Osteoblast (primary cell): ENCODE results near the gene SOX21. TPM values are rescaled to one million over a fixed set of nuclear protein-coding genes. Genes with fewer than 3 reads are reported as not detected.

Experiments
- DNase-seq: peaks from one replicate; pipeline ENCODE4 v3.0.0; 2011; ENCODE audit warnings: low spot score, mixed read lengths; ENCODE audit not compliant: insufficient read length; ENCODE audit errors: missing footprints
- H2AFZ ChIP-seq: 2 replicates; pipeline ENCODE4 v1.6.0; 2011; ENCODE audit warnings: mild to moderate bottlenecking, low read length
- H3K27ac ChIP-seq: 2 replicates; pipeline ENCODE4 v1.5.1; 2011; ENCODE audit warnings: mild to moderate bottlenecking, low read depth, low read length, moderate library complexity
- H3K27me3 ChIP-seq: 2 replicates; pipeline ENCODE4 v1.6.0; 2012; ENCODE audit warnings: mild to moderate bottlenecking, control low read depth, inconsistent platforms, low read length, moderate library complexity; ENCODE audit not compliant: insufficient read depth
- H3K36me3 ChIP-seq: 2 replicates; pipeline ENCODE4 v1.5.1; 2011; ENCODE audit warnings: mild to moderate bottlenecking, low read length, control low read depth, moderate library complexity; ENCODE audit not compliant: insufficient read depth
- H3K4me1 ChIP-seq: 2 replicates; pipeline ENCODE4 v1.5.1; 2011; ENCODE audit warnings: mild to moderate bottlenecking, low read length, control low read depth, moderate library complexity; ENCODE audit not compliant: insufficient read depth
- H3K4me2 ChIP-seq: 2 replicates; pipeline ENCODE4 v1.6.0; 2011; ENCODE audit warnings: mild to moderate bottlenecking, low read length; ENCODE audit not compliant: insufficient read depth
- H3K4me3 ChIP-seq: fragments of 200-600 bp; sonication (generic); 3 replicates; pipeline ENCODE4 v1.5.1; 2012; ENCODE audit warnings: mild to moderate bottlenecking, low read length, inconsistent platforms; ENCODE audit not compliant: insufficient read depth
- H3K79me2 ChIP-seq: 2 replicates; pipeline ENCODE4 v1.6.0; 2012; ENCODE audit warnings: mild to moderate bottlenecking, low read length, control low read depth, inconsistent platforms; ENCODE audit not compliant: insufficient read depth
- H3K9me3 ChIP-seq: 2 replicates; pipeline ENCODE4 v1.5.1; 2011; ENCODE audit warnings: low read depth, low read length, control low read depth
- H4K20me1 ChIP-seq: 2 replicates; pipeline ENCODE4 v1.6.0; 2012; ENCODE audit warnings: mild to moderate bottlenecking, low read length, control low read depth; ENCODE audit not compliant: insufficient read depth
- CTCF ChIP-seq: IDR thresholded peaks from 2 replicates; pipeline ENCODE4 v1.5.1; 2011; ENCODE audit warnings: mild to moderate bottlenecking, low read depth, low read length, moderate library complexity; ENCODE audit errors: extremely low read depth
- total RNA-seq: library from RNA; depleted of rRNA; stranded (reverse); fragments of >200 nt; gene quantifications from 2 replicates; pipeline ENCODE4 v1.2.3, GENCODE V29; 2012

The SOX21 gene
- total RNA-seq, 1 donor = not detected

GRCh38 chr13:94672400-94672799, 39.9 kb downstream of the SOX21 start:
- H2AFZ ChIP-seq = no peak overlapping the region
- no peak overlapping the region for H3K4me2 ChIP-seq
- DNase-seq = no peak
- no peaks in the 10 kb centered on the region for H3K9me3 ChIP-seq
- no peaks in the 10 kb centered on the region for H3K4me1 ChIP-seq
- H3K27me3 ChIP-seq = peaks cover 10% of the 10 kb centered on the region
- no peak for TF ChIP-seq CTCF
- H3K4me3 ChIP-seq = no peak overlapping the region
- H3K79me2 ChIP-seq = no peaks in the 10 kb centered on the region
- no peaks in the 10 kb centered on the region for H4K20me1 ChIP-seq
- H3K36me3 ChIP-seq = no peaks in the 10 kb centered on the region
- H3K27ac ChIP-seq = no peak overlapping the region

- Histone ChIP-seq H3K4me2 (no peak overlapping the region), H4K20me1 (no peaks in the 10 kb centered on the region), H3K4me1 (no peaks in the 10 kb centered on the region), H3K9me3 (no peaks in the 10 kb centered on the region), H3K27me3 (peaks cover 38% of the 10 kb centered on the region), H3K27ac (no peak overlapping the region), H3K36me3 (no peaks in the 10 kb centered on the region), H2AFZ (no peak overlapping the region), H3K4me3 (no peak overlapping the region), H3K79me2 (no peaks in the 10 kb centered on the region)
- no peak for TF ChIP-seq CTCF
- DNase-seq = no peak
Observed at GRCh38 chr13:94667190-94667589, 45.2 kb downstream of the SOX21 start.

GRCh38 chr13:94666065-94666464, 46.3 kb downstream of the SOX21 start:
- Histone ChIP-seq H3K79me2 (no peaks in the 10 kb centered on the region), H3K4me2 (no peak overlapping the region), H3K27me3 (peaks cover 49% of the 10 kb centered on the region), H3K4me1 (no peaks in the 10 kb centered on the region), H3K27ac (no peak overlapping the region), H3K9me3 (no peaks in the 10 kb centered on the region), H2AFZ (no peak overlapping the region), H4K20me1 (no peaks in the 10 kb centered on the region), H3K36me3 (no peaks in the 10 kb centered on the region), H3K4me3 (no peak overlapping the region)
- no peak for TF ChIP-seq CTCF
- no peak for DNase-seq

- Histone ChIP-seq H3K4me1 (no peaks in the 10 kb centered on the region), H3K27me3 (peaks cover 51% of the 10 kb centered on the region)
Observed at GRCh38 chr13:94664889-94665288, 47.5 kb downstream of the SOX21 start.

More at GRCh38 chr13:94664889-94665288, 47.5 kb downstream of the SOX21 start:
- Histone ChIP-seq H2AFZ (no peak overlapping the region), H3K27ac (no peak overlapping the region), H3K79me2 (no peaks in the 10 kb centered on the region), H4K20me1 (no peaks in the 10 kb centered on the region), H3K4me2 (no peak overlapping the region), H3K36me3 (no peaks in the 10 kb centered on the region), H3K4me3 (no peak overlapping the region), H3K9me3 (no peaks in the 10 kb centered on the region)
- DNase-seq = no peak
- no peak for TF ChIP-seq CTCF
